K562 (cell line): ENCODE measurements around the gene PDLIM5. TPM values are rescaled to one million over a fixed set of nuclear protein-coding genes. Genes with fewer than 3 reads are reported as not detected.

Experiments used
- ATAC-seq: fragments of 200-7000 bp; cut with Tn5 transposase; 3 replicates; pipeline ENCODE4 v1.9.1; 2020; ENCODE audit warnings: moderate library complexity
- BruUV-seq: library from RNA; stranded (reverse); fragments of 400-500 nt; replicated peaks from 2 replicates; lab custom pipeline; 2021; lab: Mats Ljungman, UMichigan
- CTCF ChIA-PET: fragments of 300-600 bp; formaldehyde crosslinking; extraction: SDS; loops from one replicate; lab custom pipeline; 2021; ENCODE audit warnings: low intra/inter-chr PET ratio; lab: Yijun Ruan, JAX
- POLR2A ChIA-PET: fragments of 300-600, 350-650 bp; sonication (Branson Sonifier 250); formaldehyde crosslinking; extraction: SDS; loops from one replicate; lab custom pipeline; 2021; ENCODE audit warnings: antibody characterized with exemption, inconsistent platforms; lab: Yijun Ruan, JAX
- DNase-seq, 4 experiments: peaks; one replicate each; pipeline versions ENCODE4 v3.0.0 to v3.0.0-alpha.2; 2011 to 2018; ENCODE audit warnings: low spot score in 3 of 4, mixed read lengths in 3 of 4; ENCODE audit errors: extremely low read depth in 1 of 4
- FAIRE-seq: peaks from 2 replicates; lab custom pipeline; 2011; peaks lifted over from hg19 to GRCh38; lab: Jason Lieb, UNC
- H2AFZ ChIP-seq: 2 replicates; pipeline ENCODE4 v1.6.0; 2011; ENCODE audit warnings: low read depth, low read length, control low read depth, inconsistent platforms
- H3K27ac ChIP-seq: fragments of 200-600 bp; 3 replicates; pipeline ENCODE4 v1.8.0; 2011; ENCODE audit warnings: low read depth, mild to moderate bottlenecking, control low read depth, inconsistent platforms, low read length, moderate library complexity, mixed read lengths; ENCODE audit errors: extremely low read depth
- H3K27me3 ChIP-seq, 2 experiments: fragments of 300-600 bp in 1 of 2; 2 replicates in 1 of 2; 3 replicates in 1 of 2; pipeline versions ENCODE4 v1.6.0 to v1.8.0; 2011; ENCODE audit warnings: inconsistent platforms in 2 of 2, low read length in 2 of 2, mild to moderate bottlenecking in 1 of 2, mixed read lengths in 1 of 2, moderate library complexity in 1 of 2; ENCODE audit not compliant: control insufficient read depth in 2 of 2, insufficient read depth in 2 of 2
- H3K36me3 ChIP-seq: fragments of 300-600 bp; 3 replicates; pipeline ENCODE4 v1.8.0; 2011; ENCODE audit warnings: mild to moderate bottlenecking, low read length, inconsistent platforms; ENCODE audit not compliant: control insufficient read depth, insufficient read depth
- H3K4me1 ChIP-seq, 2 experiments: fragments of 200-600 bp in 1 of 2; replicated peaks in 1 of 2; 2 replicates in 1 of 2; 3 replicates in 1 of 2; pipeline versions ENCODE4 v1.5.1 to v1.8.0; 2011; ENCODE audit warnings: inconsistent platforms in 2 of 2, low read length in 2 of 2, mild to moderate bottlenecking in 1 of 2, mixed read lengths in 1 of 2, moderate library complexity in 1 of 2; ENCODE audit not compliant: control insufficient read depth in 2 of 2, insufficient read depth in 2 of 2
- H3K4me2 ChIP-seq: 2 replicates; pipeline ENCODE4 v1.6.1; 2011; ENCODE audit warnings: low read length, control low read depth, inconsistent platforms, mixed read lengths; ENCODE audit not compliant: insufficient read depth
- H3K4me3 ChIP-seq: fragments of 200-600 bp; sonication (generic), shearing (Covaris generic); 2 replicates; pipeline ENCODE4 v1.5.1; 2016; ENCODE audit warnings: control low read depth, inconsistent platforms
- H3K79me2 ChIP-seq: fragments of 200-600 bp; 3 replicates; pipeline ENCODE4 v1.8.0; 2011; ENCODE audit warnings: low read length, inconsistent platforms; ENCODE audit not compliant: control insufficient read depth, insufficient read depth
- H3K9ac ChIP-seq, 2 experiments: 2 replicates each; pipeline versions ENCODE4 v1.6.0 to v1.6.1; 2011; ENCODE audit warnings: low read depth in 2 of 2, low read length in 2 of 2, control low read depth in 1 of 2, inconsistent platforms in 1 of 2, mild to moderate bottlenecking in 1 of 2, mixed read lengths in 1 of 2; ENCODE audit not compliant: insufficient read depth in 1 of 2
- H3K9me1 ChIP-seq: one replicate; pipeline ENCODE4 v1.6.0; 2011; ENCODE audit warnings: inconsistent platforms, mild to moderate bottlenecking, low read length, moderate library complexity; ENCODE audit not compliant: control insufficient read depth, insufficient read depth
- H3K9me3 ChIP-seq: replicated peaks from 2 replicates; pipeline ENCODE4 v1.5.1; 2011; ENCODE audit warnings: low read depth, low read length, inconsistent platforms; ENCODE audit not compliant: control insufficient read depth, insufficient read depth
- H4K20me1 ChIP-seq: replicated peaks from 2 replicates; pipeline ENCODE4 v1.6.1; 2011; ENCODE audit warnings: low read length, inconsistent platforms, mixed read lengths; ENCODE audit not compliant: control insufficient read depth, insufficient read depth
- ERF ChIP-seq: fragments of 450-650 bp; formaldehyde crosslinking; IDR thresholded peaks from 2 replicates; pipeline ENCODE4 v1.4.0; 2020; ENCODE audit warnings: mild to moderate bottlenecking, mixed read lengths
- HBP1 ChIP-seq: fragments of 450-650 bp; formaldehyde crosslinking; IDR thresholded peaks from 2 replicates; pipeline ENCODE4 v1.4.0; 2022; ENCODE audit warnings: missing genetic modification characterization
- IRF9 ChIP-seq: fragments of 450-650 bp; IDR thresholded peaks from 2 replicates; pipeline ENCODE4 v1.6.1; 2016; ENCODE audit warnings: missing biosample characterization, missing genetic modification characterization
- KDM1A ChIP-seq, 2 experiments: fragments of 450-650 bp; IDR thresholded peaks; 2 replicates each; pipeline ENCODE4 v1.6.1; 2016; ENCODE audit warnings: mild to moderate bottlenecking in 2 of 2
- MEIS2 ChIP-seq: fragments of 450-650 bp; IDR thresholded peaks from 2 replicates; pipeline ENCODE4 v1.6.1; 2014; ENCODE audit warnings: mild to moderate bottlenecking; ENCODE audit not compliant: partially characterized antibody
- MIER1 ChIP-seq: fragments of 450-650 bp; IDR thresholded peaks from 2 replicates; pipeline ENCODE4 v1.6.1; 2016; ENCODE audit warnings: antibody characterized with exemption, mild to moderate bottlenecking, low read depth
- NCOR1 ChIP-seq: fragments of 450-650 bp; IDR thresholded peaks from 2 replicates; pipeline ENCODE4 v1.6.1; 2016; ENCODE audit warnings: mild to moderate bottlenecking, moderate library complexity
- NUFIP1 ChIP-seq: fragments of 450-650 bp; IDR thresholded peaks from 2 replicates; pipeline ENCODE4 v1.6.1; 2018; ENCODE audit not compliant: partially characterized antibody
- PCBP1 ChIP-seq: fragments of 200-400 bp; formaldehyde crosslinking; IDR thresholded peaks from 2 replicates; pipeline ENCODE4 v1.6.1; 2018; ENCODE audit warnings: mild to moderate bottlenecking, low read depth, low read length; ENCODE audit not compliant: poor library complexity, severe bottlenecking
- PHB ChIP-seq: fragments of 250-450 bp; sonication (Bioruptor Pico); IDR thresholded peaks from 2 replicates; pipeline ENCODE4 v1.5.0; 2021
- PHB2 ChIP-seq: fragments of 450-650 bp; IDR thresholded peaks from 2 replicates; pipeline ENCODE4 v1.6.1; 2017; ENCODE audit warnings: low read depth
- PKNOX1 ChIP-seq: fragments of 450-650 bp; IDR thresholded peaks from 2 replicates; pipeline ENCODE4 v1.6.1; 2016
- RBM34 ChIP-seq: fragments of 200-400 bp; formaldehyde crosslinking; IDR thresholded peaks from 2 replicates; pipeline ENCODE4 v1.6.1; 2018; ENCODE audit warnings: low read length, borderline replicate concordance; ENCODE audit not compliant: insufficient read depth
- SPI1 ChIP-seq: IDR thresholded peaks from 2 replicates; pipeline ENCODE4 v1.6.1; 2011; ENCODE audit warnings: low read depth, low read length, control low read depth, borderline replicate concordance
- SRSF1 ChIP-seq: fragments of 200-400 bp; formaldehyde crosslinking; IDR thresholded peaks from 2 replicates; pipeline ENCODE4 v1.6.1; 2017; ENCODE audit warnings: mild to moderate bottlenecking, low read depth, low read length, moderate library complexity
- TEAD2 ChIP-seq: fragments of 450-650 bp; IDR thresholded peaks from 2 replicates; pipeline ENCODE4 v1.6.1; 2016; ENCODE audit warnings: missing genetic modification characterization, control low read depth, missing compliant biosample characterization
- XRCC4 ChIP-seq: IDR thresholded peaks from one replicate; pipeline ENCODE4 v1.6.1; 2011; ENCODE audit not compliant: insufficient read depth, insufficient read length; ENCODE audit errors: extremely low read depth
- ZNF583 ChIP-seq: fragments of 250-450 bp; sonication (Bioruptor Pico); IDR thresholded peaks from 2 replicates; pipeline ENCODE4 v1.4.0; 2020
- ZSCAN29 ChIP-seq: fragments of 450-650 bp; IDR thresholded peaks from 2 replicates; pipeline ENCODE4 v1.6.1; 2017
- WGBS: fragments of 100-300 bp; shearing (Covaris generic); methylation state at CpG from one replicate; pipeline ENCODE4 v1.1.6; 2016; ENCODE audit warnings: low coverage, mixed read lengths; ENCODE audit not compliant: insufficient coverage; ENCODE audit errors: missing lambda C conversion rate; 5-methylcytosine and 5-hydroxymethylcytosine counted together
- in situ Hi-C: fragments of 300-500 bp; cut with MboI; formaldehyde crosslinking; loops from 4 replicates; pipeline ENCODE4 v1.15.0; 2018; ENCODE audit warnings: inconsistent platforms, mixed read lengths
- intact Hi-C: fragments of 100-400 bp; cut with micrococcal nuclease; formaldehyde crosslinking; loops from 2 replicates; pipeline ENCODE4 v1.14.2; 2022
- polyA plus RNA-seq, 8 experiments: library from polyadenylated mRNA; depleted of rRNA in 4 of 8; stranded (reverse) in 5 of 8; unstranded in 3 of 8; fragments of >200 nt; fragmentation: Nextera tagmentation in 2 of 8; fragmentation: Illumina TruSeq in 1 of 8; extraction: Ambion mirVana in 2 of 8; extraction: Trizol in 1 of 8; gene quantifications; 2 replicates each; pipeline versions ENCODE4 v1.2.1 to v1.2.3, GENCODE V29; 2011 to 2014; ENCODE audit warnings: inconsistent platforms in 1 of 8, missing spikeins in 1 of 8
- total RNA-seq, 7 experiments: library from RNA; depleted of rRNA in 6 of 7; stranded (reverse); fragments of >200 nt in 6 of 7; fragmentation: Illumina TruSeq in 2 of 7; extraction: Trizol in 2 of 7; gene quantifications; 2 replicates each; pipeline versions ENCODE4 v1.2.1 to v1.2.3, GENCODE V29; 2011 to 2021; ENCODE audit warnings: low replicate concordance in 1 of 7
- TF ChIP-seq, protein P1 (sequence below): sonication (generic); formaldehyde crosslinking; IDR thresholded peaks from 2 replicates; pipeline ENCODE4 v1.5.0; 2020; ENCODE audit warnings: missing genetic modification reagents

The PDLIM5 gene
- total and polyA plus RNA-seq, 9 of the 15 experiments (the other 6 are each of a cell fraction or from before 2014, with no cell fraction given): 36.9 to 127 (median 62.5) TPM

DNA sequence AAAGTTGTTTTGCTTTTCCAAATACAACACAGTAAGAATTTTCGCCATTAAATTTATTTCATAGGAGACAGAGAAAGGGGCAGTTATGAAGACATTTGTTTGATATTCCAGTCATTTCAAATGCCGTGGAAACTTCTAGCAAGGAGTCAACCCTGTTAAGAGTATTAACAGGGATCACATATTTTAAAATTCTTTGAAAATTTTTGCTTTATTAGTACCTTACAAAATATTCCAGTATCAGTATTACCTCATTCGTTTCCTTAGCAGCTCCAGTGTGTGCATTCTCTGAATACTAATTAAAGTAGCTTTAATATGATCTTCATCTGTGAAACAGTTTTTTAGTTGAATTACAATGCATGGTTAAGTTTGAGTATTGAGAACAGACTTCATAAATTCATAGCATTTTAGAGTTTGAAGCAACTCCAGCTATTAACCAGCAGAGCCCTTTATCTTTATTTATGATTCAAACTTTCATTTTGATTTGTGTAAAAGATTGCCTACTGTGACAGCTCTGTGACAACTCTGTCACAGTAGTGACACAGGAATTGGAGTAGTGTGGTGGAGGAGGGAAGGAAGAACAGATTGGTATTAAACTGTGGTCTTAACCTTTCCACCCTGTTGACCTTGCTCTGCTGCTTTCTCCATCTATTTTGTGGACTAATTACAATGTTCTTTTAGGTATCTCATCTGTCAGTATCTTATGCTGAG lies 86.3 kb downstream of the PDLIM5 start:
- Histone ChIP-seq H3K9ac (no peak overlapping the region; a peak in 1 of 4 replicates), H3K4me3 (no peak overlapping the region), H3K9me1 (no peaks in the 10 kb centered on the region), H3K4me2 (no peak overlapping the region), H2AFZ (no peak overlapping the region), H3K36me3 (no peaks in the 10 kb centered on the region; the same call in 2 of the 3 replicates), H3K27ac (no peak overlapping the region), H3K27me3 (no peaks in the 10 kb centered on the region), H3K79me2 (peaks cover 60% of the 10 kb centered on the region), H3K9me3 (no peaks in the 10 kb centered on the region), H4K20me1 (no peaks in the 10 kb centered on the region), H3K4me1 (peaks cover 9 to 36% of the 10 kb centered on the region in 2 experiments)
- intact Hi-C loops: no loop called here
- no peak for ATAC-seq
- DNase-seq: no peak
- no peak for FAIRE-seq
- POLR2A ChIA-PET: no interaction called here
- no TSS peak for BruUV-seq
- WGBS: 78% methylated on average over 3 of the region's 3 CpGs
- CTCF ChIA-PET: no interaction called here
- in situ Hi-C loops: no loop called here
- TF ChIP-seq NCOR1: no peak
- no peak for TF ChIP-seq ZNF583 (CRISPR knock-in tag)
- no peak for TF ChIP-seq SRSF1
- no peak for TF ChIP-seq TEAD2 (tag)
- no peak for TF ChIP-seq RBM34
- no peak for TF ChIP-seq NUFIP1
- no peak for TF ChIP-seq ERF (CRISPR knock-in tag)
- 0 out of 4 replicates have a peak, but pooled peaks of 1 of the 2 experiments have one; percentile 35 for TF ChIP-seq KDM1A (IDR thresholded peaks at IDR 0.05)
- no peak for TF ChIP-seq HBP1 (CRISPR knock-in tag)
- no peak for TF ChIP-seq ZSCAN29
- no peak for TF ChIP-seq MIER1
- no peak for TF ChIP-seq PCBP1
- no peak for TF ChIP-seq SPI1
- no peak for TF ChIP-seq IRF9 (tag)
- TF ChIP-seq PKNOX1: peak; percentile 26; the same call in 1 of the 2 replicates
- TF ChIP-seq, protein P1, sequence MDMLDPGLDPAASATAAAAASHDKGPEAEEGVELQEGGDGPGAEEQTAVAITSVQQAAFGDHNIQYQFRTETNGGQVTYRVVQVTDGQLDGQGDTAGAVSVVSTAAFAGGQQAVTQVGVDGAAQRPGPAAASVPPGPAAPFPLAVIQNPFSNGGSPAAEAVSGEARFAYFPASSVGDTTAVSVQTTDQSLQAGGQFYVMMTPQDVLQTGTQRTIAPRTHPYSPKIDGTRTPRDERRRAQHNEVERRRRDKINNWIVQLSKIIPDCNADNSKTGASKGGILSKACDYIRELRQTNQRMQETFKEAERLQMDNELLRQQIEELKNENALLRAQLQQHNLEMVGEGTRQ (CRISPR knock-in tag): no peak
- no peak for TF ChIP-seq PHB2
- TF ChIP-seq XRCC4: no peak
- TF ChIP-seq MEIS2: peak; percentile 69
- no peak for TF ChIP-seq PHB (CRISPR knock-in tag)
